BE2C (cell line): ENCODE results near the gene KCNC3.

Source experiments
- DNase-seq: peaks from one replicate; pipeline ENCODE4 v3.0.0-alpha.2; 2020
- H3K27me3 ChIP-seq: fragments of 250-450 bp; sonication (Bioruptor Pico); 2 replicates; pipeline ENCODE4 v1.5.1; 2020; ENCODE audit warnings: mild to moderate bottlenecking
- H3K36me3 ChIP-seq: fragments of 250-450 bp; sonication (Bioruptor Pico); 2 replicates; pipeline ENCODE4 v1.5.1; 2020; ENCODE audit warnings: mild to moderate bottlenecking
- H3K4me1 ChIP-seq: fragments of 250-450 bp; sonication (Bioruptor Pico); 2 replicates; pipeline ENCODE4 v1.5.1; 2020
- H3K4me3 ChIP-seq: 2 replicates; pipeline ENCODE4 v1.5.1; 2011; ENCODE audit warnings: low read depth, low read length
- H3K9me3 ChIP-seq: fragments of 250-450 bp; sonication (Bioruptor Pico); 2 replicates; pipeline ENCODE4 v1.5.1; 2020
- CTCF ChIP-seq: IDR thresholded peaks from 2 replicates; pipeline ENCODE4 v1.5.1; 2012; ENCODE audit warnings: mild to moderate bottlenecking, low read depth, low read length

Gene KCNC3

GRCh38 chr19:50376166-50377050 lies 47.2 kb upstream of the KCNC3 start, which contains the start of gene NR1H2:
Gene NR1H2 (plus strand): TSS chr19:50376457. CDS start chr19:50377606, 1,149 bp downstream.
- peak; percentile 96 for DNase-seq
- no peak for TF ChIP-seq CTCF

GRCh38 chr19:50371914-50372475 lies 42.8 kb upstream of the KCNC3 start:
- no peak for DNase-seq
- TF ChIP-seq CTCF, result no peak
- Histone ChIP-seq H3K4me1 (no peaks in the 10 kb centered on the region), H3K27me3 (no peaks in the 10 kb centered on the region), H3K9me3 (no peaks in the 10 kb centered on the region), H3K4me3 (no peak overlapping the region), H3K36me3 (no peaks in the 10 kb centered on the region)

More at GRCh38 chr19:50376166-50377050, 47.2 kb upstream of the KCNC3 start, which contains the start of gene NR1H2:
- Histone ChIP-seq H3K9me3 (no peaks in the 10 kb centered on the region), H3K36me3 (peaks cover 27% of the 10 kb centered on the region), H3K4me3 (peak within 1 kb of the TSS; percentile 88), H3K4me1 (no peaks in the 10 kb centered on the region), H3K27me3 (no peaks in the 10 kb centered on the region)

- no peaks in the 10 kb centered on the region for H3K36me3 ChIP-seq
- peak overlapping the region; percentile 82 for H3K4me3 ChIP-seq
- no peaks in the 10 kb centered on the region for H3K9me3 ChIP-seq
- peak; percentile 88 for DNase-seq
- no peaks in the 10 kb centered on the region for H3K27me3 ChIP-seq
- H3K4me1 ChIP-seq, result no peaks in the 10 kb centered on the region
- TF ChIP-seq CTCF, result peak; percentile 80
Observed at GRCh38 chr19:50368649-50369570, 39.7 kb upstream of the KCNC3 start.

GRCh38 chr19:50365434-50366306 lies 36.5 kb upstream of the KCNC3 start, which contains the start of gene NAPSA:
Gene NAPSA (minus strand): TSS chr19:50365639. CDS start chr19:50365621, 18 bp downstream.
- TF ChIP-seq CTCF, result no peak
- Histone ChIP-seq H3K4me1 (no peaks in the 10 kb centered on the region), H3K36me3 (no peaks in the 10 kb centered on the region), H3K9me3 (no peaks in the 10 kb centered on the region), H3K27me3 (no peaks in the 10 kb centered on the region), H3K4me3 (no peak within 1 kb of the TSS)
- no peak for DNase-seq

- H3K27me3 ChIP-seq, result no peaks in the 10 kb centered on the region
- no peak overlapping the region for H3K4me3 ChIP-seq
- TF ChIP-seq CTCF, result no peak
- H3K36me3 ChIP-seq, result no peaks in the 10 kb centered on the region
- no peak for DNase-seq
- no peaks in the 10 kb centered on the region for H3K9me3 ChIP-seq
- no peaks in the 10 kb centered on the region for H3K4me1 ChIP-seq
Observed at GRCh38 chr19:50362656-50363424, 33.7 kb upstream of the KCNC3 start.
